ENCODE results near the gene MYH9.

Gene MYH9

GRCh38 chr22:36299295-36299694 is 88.5 kb downstream of the MYH9 start:
- no peak overlapping the region for H3K4me3 ChIP-seq (ENCODE audit: low read depth, low read length)
- no peak for TF ChIP-seq CTCF (IDR thresholded peaks at IDR 0.05; ENCODE audit: low read depth, low read length)
- in situ Hi-C loops (cut with HindIII; ENCODE audit: low sequenced_read_pairs) = no loop called here
- DNase-seq (ENCODE audit: low read depth, low spot score) = no peak

- no peak for DNase-seq (ENCODE audit: low read depth, low spot score)
- no peak overlapping the region for H3K4me3 ChIP-seq (ENCODE audit: low read depth, low read length)
- in situ Hi-C loops (cut with HindIII; ENCODE audit: low sequenced_read_pairs) = no loop called here
- TF ChIP-seq CTCF (IDR thresholded peaks at IDR 0.05; ENCODE audit: low read depth, low read length) = no peak
Measured at GRCh38 chr22:36298601-36299000, 89.2 kb downstream of the MYH9 start.

GRCh38 chr22:36298118-36298517 is 89.6 kb downstream of the MYH9 start:
- in situ Hi-C loops (cut with HindIII; ENCODE audit: low sequenced_read_pairs) = no loop called here
- no peak for TF ChIP-seq CTCF (IDR thresholded peaks at IDR 0.05; ENCODE audit: low read depth, low read length)
- H3K4me3 ChIP-seq (ENCODE audit: low read depth, low read length) = no peak overlapping the region
- DNase-seq (ENCODE audit: low read depth, low spot score) = no peak

- H3K4me3 ChIP-seq (ENCODE audit: low read depth, low read length) = no peak overlapping the region
- no peak for TF ChIP-seq CTCF (IDR thresholded peaks at IDR 0.05; ENCODE audit: low read depth, low read length)
- no peak for DNase-seq (ENCODE audit: low read depth, low spot score)
- in situ Hi-C loops (cut with HindIII; ENCODE audit: low sequenced_read_pairs) = no loop called here
Measured at GRCh38 chr22:36297568-36297967, 90.2 kb downstream of the MYH9 start.

- no peak for TF ChIP-seq CTCF (IDR thresholded peaks at IDR 0.05; ENCODE audit: low read depth, low read length)
- in situ Hi-C loops (cut with HindIII; ENCODE audit: low sequenced_read_pairs) = no loop called here
Measured at GRCh38 chr22:36296690-36297089, 91.1 kb downstream of the MYH9 start.

GRCh38 chr22:36295247-36295646 is 92.5 kb downstream of the MYH9 start:
- TF ChIP-seq CTCF (IDR thresholded peaks at IDR 0.05; ENCODE audit: low read depth, low read length) = no peak
- in situ Hi-C loops (cut with HindIII; ENCODE audit: low sequenced_read_pairs) = no loop called here
- no peak for DNase-seq (ENCODE audit: low read depth, low spot score)
- H3K4me3 ChIP-seq (ENCODE audit: low read depth, low read length) = no peak overlapping the region

More at GRCh38 chr22:36296690-36297089, 91.1 kb downstream of the MYH9 start:
- no peak for DNase-seq (ENCODE audit: low read depth, low spot score)
- no peak overlapping the region for H3K4me3 ChIP-seq (ENCODE audit: low read depth, low read length)

- no peak for DNase-seq (ENCODE audit: low read depth, low spot score)
- TF ChIP-seq CTCF (IDR thresholded peaks at IDR 0.05; ENCODE audit: low read depth, low read length) = no peak
- in situ Hi-C loops (cut with HindIII; ENCODE audit: low sequenced_read_pairs) = no loop called here
- no peak overlapping the region for H3K4me3 ChIP-seq (ENCODE audit: low read depth, low read length)
Measured at GRCh38 chr22:36294801-36295200, 93.0 kb downstream of the MYH9 start.
